ENCODE measurements around the gene FAM13A. TPM values are rescaled to one million over a fixed set of nuclear protein-coding genes. Genes with fewer than 3 reads are reported as not detected.

Gene FAM13A
- total RNA-seq, 4 donors from 2014 or later = 61.8 to 217 (median 152) TPM

GRCh38 chr4:89077761-89078160 is 20.8 kb upstream of the FAM13A start:
- no peak for TF ChIP-seq CTCF (IDR thresholded peaks at IDR 0.05; ENCODE audit: low read depth)

- TF ChIP-seq CTCF (IDR thresholded peaks at IDR 0.05; ENCODE audit: low read depth) = no peak
Measured at GRCh38 chr4:89072921-89073320, 15.9 kb upstream of the FAM13A start.

GRCh38 chr4:89071311-89071710 is 14.3 kb upstream of the FAM13A start:
- no peak for TF ChIP-seq CTCF (IDR thresholded peaks at IDR 0.05; ENCODE audit: low read depth)

GRCh38 chr4:89070041-89070440 is 13.1 kb upstream of the FAM13A start:
- TF ChIP-seq CTCF (IDR thresholded peaks at IDR 0.05; ENCODE audit: low read depth) = no peak

GRCh38 chr4:89069481-89069880 is 12.5 kb upstream of the FAM13A start:
- TF ChIP-seq CTCF (IDR thresholded peaks at IDR 0.05; ENCODE audit: low read depth) = no peak

- no peak for TF ChIP-seq CTCF (IDR thresholded peaks at IDR 0.05; ENCODE audit: low read depth)
Measured at GRCh38 chr4:89067417-89067816, 10.4 kb upstream of the FAM13A start.

- no peak for TF ChIP-seq CTCF (IDR thresholded peaks at IDR 0.05; ENCODE audit: low read depth)
Measured at GRCh38 chr4:89064848-89065247, 7.9 kb upstream of the FAM13A start.

All from subcutaneous adipose tissue (tissue), 4 donors.